K562 (cell line): ENCODE measurements around the gene IRAK4. TPM values are rescaled to one million over a fixed set of nuclear protein-coding genes. Genes with fewer than 3 reads are reported as not detected.

ENCODE experiments used
- BRCA1 ChIP-seq, 2 experiments: fragments of 450-650 bp in 1 of 2; sonication (generic) in 1 of 2; formaldehyde crosslinking in 1 of 2; IDR thresholded peaks; 2 replicates each; pipeline versions ENCODE4 v1.5.0 to v1.6.1; 2017 to 2020; ENCODE audit warnings: mild to moderate bottlenecking in 1 of 2, missing genetic modification reagents in 1 of 2
- DLX4 ChIP-seq: fragments of 250-450 bp; sonication (Bioruptor Pico); IDR thresholded peaks from 2 replicates; pipeline ENCODE4 v1.6.1; 2021; ENCODE audit warnings: mild to moderate bottlenecking
- ETV1 ChIP-seq: fragments of 450-650 bp; conservative IDR thresholded peaks from 2 replicates; pipeline ENCODE4 v1.6.1; 2016; ENCODE audit warnings: missing genetic modification characterization, control low read depth, low read depth, missing compliant biosample characterization
- MGA ChIP-seq: fragments of 450-650 bp; IDR thresholded peaks from 2 replicates; pipeline ENCODE4 v1.6.1; 2016; ENCODE audit warnings: mild to moderate bottlenecking, moderate library complexity
- PHB ChIP-seq: fragments of 250-450 bp; sonication (Bioruptor Pico); IDR thresholded peaks from 2 replicates; pipeline ENCODE4 v1.5.0; 2021
- PHF21A ChIP-seq: fragments of 450-650 bp; IDR thresholded peaks from 2 replicates; pipeline ENCODE4 v1.6.1; 2017; ENCODE audit warnings: low read depth, borderline replicate concordance
- RBM17 ChIP-seq: fragments of 200-400 bp; formaldehyde crosslinking; IDR thresholded peaks from 2 replicates; pipeline ENCODE4 v1.6.1; 2017; ENCODE audit warnings: low read depth, mild to moderate bottlenecking, low read length, borderline replicate concordance
- RUNX1 ChIP-seq: sonication (generic); IDR thresholded peaks from 2 replicates; pipeline ENCODE4 v1.6.1; 2016; ENCODE audit warnings: antibody characterized with exemption, low read depth
- SMARCB1 ChIP-seq: IDR thresholded peaks from 2 replicates; pipeline ENCODE4 v1.6.1; 2011; ENCODE audit warnings: improper control_type of control experiment, low read depth; ENCODE audit not compliant: insufficient read length
- TRIM24 ChIP-seq, 2 experiments: fragments of 450-650 bp; IDR thresholded peaks; 2 replicates each; pipeline ENCODE4 v1.6.1; 2016
- ZC3H11A ChIP-seq: IDR thresholded peaks from 2 replicates; pipeline ENCODE4 v1.6.1; 2012; ENCODE audit warnings: low read depth, low read length, improper control_type of control experiment
- ZC3H4 ChIP-seq: sonication (generic); formaldehyde crosslinking; IDR thresholded peaks from 2 replicates; pipeline ENCODE4 v1.9.0; 2021; ENCODE audit warnings: missing genetic modification reagents, borderline replicate concordance
- ZNF696 ChIP-seq: fragments of 250-450 bp; sonication (Bioruptor Pico); conservative IDR thresholded peaks from 2 replicates; pipeline ENCODE4 v1.4.0; 2020; ENCODE audit warnings: mild to moderate bottlenecking, moderate library complexity
- ZNF75A ChIP-seq: fragments of 450-650 bp; formaldehyde crosslinking; IDR thresholded peaks from 2 replicates; pipeline ENCODE4 v1.4.0; 2020; ENCODE audit warnings: mild to moderate bottlenecking
- polyA plus RNA-seq, 8 experiments: library from polyadenylated mRNA; depleted of rRNA in 4 of 8; stranded (reverse) in 5 of 8; unstranded in 3 of 8; fragments of >200 nt; fragmentation: Nextera tagmentation in 2 of 8; fragmentation: Illumina TruSeq in 1 of 8; extraction: Ambion mirVana in 2 of 8; extraction: Trizol in 1 of 8; gene quantifications; 2 replicates each; pipeline versions ENCODE4 v1.2.1 to v1.2.3, GENCODE V29; 2011 to 2014; ENCODE audit warnings: inconsistent platforms in 1 of 8, missing spikeins in 1 of 8
- total RNA-seq, 7 experiments: library from RNA; depleted of rRNA in 6 of 7; stranded (reverse); fragments of >200 nt in 6 of 7; fragmentation: Illumina TruSeq in 2 of 7; extraction: Trizol in 2 of 7; gene quantifications; 2 replicates each; pipeline versions ENCODE4 v1.2.1 to v1.2.3, GENCODE V29; 2011 to 2021; ENCODE audit warnings: low replicate concordance in 1 of 7

Gene IRAK4
- total and polyA plus RNA-seq, 9 of the 15 experiments (the other 6 are each of a cell fraction or from before 2014, with no cell fraction given), result 10.8 to 34.5 (median 16.0) TPM

- TF ChIP-seq TRIM24 (IDR thresholded peaks at IDR 0.05) (no peak), SMARCB1 (no peak), MGA (peak; percentile 71), ZC3H11A (no peak), ZC3H4 (CRISPR knock-in tag) (no peak), PHB (no peak), ETV1 (tag) (no peak), DLX4 (CRISPR knock-in tag) (no peak), ZNF75A (CRISPR knock-in tag) (no peak), BRCA1 (IDR thresholded peaks at IDR 0.05) (no peak), BRCA1 (CRISPR knock-in tag; IDR thresholded peaks at IDR 0.05) (no peak), RBM17 (no peak), ZNF696 (CRISPR knock-in tag) (no peak), RUNX1 (no peak), PHF21A (no peak)
Observed at GRCh38 chr12:43835656-43836474, 77.1 kb downstream of the IRAK4 start, which contains the start of gene TMEM117 (continued).
